ENCODE results near the gene TRPC6. TPM values are rescaled to one million over a fixed set of nuclear protein-coding genes. Genes with fewer than 3 reads are reported as not detected.
A peak's percentile ranks its signal among the peaks of the same experiment; 100 is the strongest.

The TRPC6 gene
- total RNA-seq, 2 donors from 2014 or later: 0.52 to 4.0 TPM

- Histone ChIP-seq H3K4me3 (no peak overlapping the region), H3K4me1 (no peaks in the 10 kb centered on the region), H3K27me3 (no peaks in the 10 kb centered on the region), H3K27ac (no peak overlapping the region), H3K9me3 (no peaks in the 10 kb centered on the region), H3K36me3 (replicated peaks in 1 of 2; ENCODE audit: insufficient read depth in 1 of 2, low read depth in 2 of 2) (no peaks in the 10 kb centered on the region)
- 58 to 60% methylated on average over 1 of the region's 1 CpG for WGBS, 2 donors
- ATAC-seq (no peak), DNase-seq (no peak)
- intact Hi-C loops (cut with DNase I): no loop called here
- TF ChIP-seq POLR2A (IDR thresholded peaks at IDR 0.05): no peak
- TF ChIP-seq CTCF (IDR thresholded peaks at IDR 0.05): no peak
These were observed 84.9 kb downstream of the TRPC6 start for GRCh38 chr11:101498891-101499290.

- WGBS, 2 donors: 28 to 49% methylated on average over 5 of the region's 5 CpGs
- ATAC-seq: peak; percentile 21
- intact Hi-C loops (cut with DNase I): no loop called here
- Histone ChIP-seq H3K4me1 (no peaks in the 10 kb centered on the region), H3K4me3 (no peak overlapping the region), H3K9me3 (no peaks in the 10 kb centered on the region), H3K36me3 (replicated peaks in 1 of 2; ENCODE audit: insufficient read depth in 1 of 2, low read depth in 2 of 2) (no peaks in the 10 kb centered on the region), H3K27ac (no peak overlapping the region), H3K27me3 (no peaks in the 10 kb centered on the region)
- DNase-seq: no peak
- TF ChIP-seq CTCF (IDR thresholded peaks at IDR 0.05) (no peak), POLR2A (IDR thresholded peaks at IDR 0.05) (no peak)
These were observed 86.5 kb downstream of the TRPC6 start for GRCh38 chr11:101497291-101497690.

- no peak for TF ChIP-seq POLR2A (IDR thresholded peaks at IDR 0.05)
- TF ChIP-seq CTCF (IDR thresholded peaks at IDR 0.05): no peak
- H3K9me3 ChIP-seq: no peaks in the 10 kb centered on the region
- no peaks in the 10 kb centered on the region for H3K4me1 ChIP-seq
- no peaks in the 10 kb centered on the region for H3K36me3 ChIP-seq (replicated peaks in 1 of 2; ENCODE audit: insufficient read depth in 1 of 2, low read depth in 2 of 2)
- intact Hi-C loops (cut with DNase I): no loop called here
- no peak overlapping the region for H3K27ac ChIP-seq
- H3K27me3 ChIP-seq: no peaks in the 10 kb centered on the region
- H3K4me3 ChIP-seq: no peak overlapping the region
- 63 to 75% methylated on average over 2 of the region's 2 CpGs for WGBS, 2 donors
- ATAC-seq (no peak), DNase-seq (no peak)
These were observed 96.0 kb downstream of the TRPC6 start for GRCh38 chr11:101487775-101488174.

GRCh38 chr11:101482556-101483124, 101.2 kb downstream of the TRPC6 start:
- Histone ChIP-seq H3K36me3 (replicated peaks in 1 of 2; ENCODE audit: insufficient read depth in 1 of 2, low read depth in 2 of 2) (no peaks in the 10 kb centered on the region), H3K4me1 (no peaks in the 10 kb centered on the region), H3K4me3 (no peak overlapping the region), H3K27me3 (no peaks in the 10 kb centered on the region), H3K27ac (no peak overlapping the region), H3K9me3 (no peaks in the 10 kb centered on the region)
- WGBS, 2 donors: 86 to 92% methylated on average over 4 of the region's 4 CpGs
- ATAC-seq: no peak
- DNase-seq: no peak
- TF ChIP-seq CTCF (IDR thresholded peaks at IDR 0.05) (no peak), POLR2A (IDR thresholded peaks at IDR 0.05) (no peak)
- intact Hi-C loops (cut with DNase I): no loop called here
